ENCODE data around the gene DAB2. TPM values are rescaled to one million over a fixed set of nuclear protein-coding genes. Genes with fewer than 3 reads are reported as not detected.

DAB2 gene
- total RNA-seq, 1 donor from 2014 or later = 33.6 TPM

- Histone ChIP-seq H3K4me1 (peaks cover 0 to 3% of the 10 kb centered on the region in 2 donors), H3K4me3 (no peak overlapping the region), H3K9me3 (no peaks in the 10 kb centered on the region), H3K27ac (no peak overlapping the region), H3K36me3 (no peaks in the 10 kb centered on the region), H3K27me3 (no peaks in the 10 kb centered on the region)
- intact Hi-C loops (cut with DNase I) = no loop called here
- TF ChIP-seq CTCF (IDR thresholded peaks at IDR 0.05) = no peak
- DNase-seq (ENCODE audit: low spot score in 2 of 2) = no peak
These were observed 26.6 kb upstream of the DAB2 start for GRCh38 chr5:39451276-39451941.

GRCh38 chr5:39450487-39450886, 25.7 kb upstream of the DAB2 start:
- DNase-seq (ENCODE audit: low spot score in 2 of 2) = no peak
- Histone ChIP-seq H3K4me3 (no peak overlapping the region), H3K9me3 (no peaks in the 10 kb centered on the region), H3K27me3 (no peaks in the 10 kb centered on the region), H3K27ac (no peak overlapping the region), H3K36me3 (no peaks in the 10 kb centered on the region), H3K4me1 (peaks cover 0 to 3% of the 10 kb centered on the region in 2 donors)
- intact Hi-C loops (cut with DNase I) = no loop called here
- TF ChIP-seq CTCF (IDR thresholded peaks at IDR 0.05) = no peak

GRCh38 chr5:39449591-39449990, 24.8 kb upstream of the DAB2 start:
- no peaks in the 10 kb centered on the region for H3K9me3 ChIP-seq
- no peaks in the 10 kb centered on the region for H3K27me3 ChIP-seq
- TF ChIP-seq CTCF (IDR thresholded peaks at IDR 0.05) = no peak
- H3K36me3 ChIP-seq = no peaks in the 10 kb centered on the region
- intact Hi-C loops (cut with DNase I) = no loop called here
- H3K4me1 ChIP-seq = peaks cover 0 to 3% of the 10 kb centered on the region in 2 donors
- no peak overlapping the region for H3K27ac ChIP-seq
- DNase-seq (ENCODE audit: low spot score in 2 of 2) = no peak
- no peak overlapping the region for H3K4me3 ChIP-seq

GRCh38 chr5:39448506-39449128, 23.8 kb upstream of the DAB2 start:
- no peak overlapping the region for H3K4me3 ChIP-seq
- no peak for TF ChIP-seq CTCF (IDR thresholded peaks at IDR 0.05)
- intact Hi-C loops (cut with DNase I) = no loop called here
- DNase-seq (ENCODE audit: low spot score in 2 of 2) = no peak
- H3K27ac ChIP-seq = no peak overlapping the region
- H3K27me3 ChIP-seq = no peaks in the 10 kb centered on the region
- no peaks in the 10 kb centered on the region for H3K36me3 ChIP-seq
- H3K9me3 ChIP-seq = no peaks in the 10 kb centered on the region
- peaks cover 0 to 3% of the 10 kb centered on the region in 2 donors for H3K4me1 ChIP-seq

- TF ChIP-seq CTCF (IDR thresholded peaks at IDR 0.05) = no peak
- no peak for DNase-seq (ENCODE audit: low spot score in 2 of 2)
- no peaks in the 10 kb centered on the region for H3K9me3 ChIP-seq
- H3K4me1 ChIP-seq = peaks cover 0 to 3% of the 10 kb centered on the region in 2 donors
- no peaks in the 10 kb centered on the region for H3K36me3 ChIP-seq
- no peak overlapping the region for H3K27ac ChIP-seq
- no peaks in the 10 kb centered on the region for H3K27me3 ChIP-seq
- intact Hi-C loops (cut with DNase I) = no loop called here
- H3K4me3 ChIP-seq = no peak overlapping the region
These were observed 23.2 kb upstream of the DAB2 start for GRCh38 chr5:39447968-39448367.

Data from ascending aorta (tissue), 2 donors.